SK-N-SH (cell line): ENCODE measurements around the gene KRT71. TPM values are rescaled to one million over a fixed set of nuclear protein-coding genes. Genes with fewer than 3 reads are reported as not detected.
A peak's percentile ranks its signal among the peaks of the same experiment; 100 is the strongest.

Experiments used
- CTCF ChIA-PET: fragments of 300-600, 350-600 bp; formaldehyde crosslinking; extraction: SDS; loops from one replicate; lab custom pipeline; 2021; lab: Yijun Ruan, JAX
- POLR2A ChIA-PET: fragments of 350-600 bp; sonication (Branson Sonifier 250); formaldehyde crosslinking; extraction: SDS; loops from one replicate; lab custom pipeline; 2020; ENCODE audit warnings: antibody characterized with exemption, inconsistent platforms; lab: Yijun Ruan, JAX
- DNase-seq: peaks from one replicate; pipeline ENCODE4 v3.0.0; 2012
- H2AFZ ChIP-seq: fragments of 200-600 bp; sonication (generic); 2 replicates; pipeline ENCODE4 v1.8.1; 2016; ENCODE audit warnings: antibody characterized with exemption, mild to moderate bottlenecking, low read depth
- H3F3A ChIP-seq: fragments of 200-600 bp; sonication (generic); replicated peaks from 2 replicates; pipeline ENCODE3; 2016; ENCODE audit warnings: antibody characterized with exemption, mild to moderate bottlenecking; ENCODE audit not compliant: insufficient read depth
- H3K27ac ChIP-seq, 2 experiments: fragments of 200-500 bp in 1 of 2; fragments of 200-600 bp in 1 of 2; sonication (Bioruptor generic) in 1 of 2; sonication (generic), shearing (Covaris generic) in 1 of 2; 2 replicates each; pipeline versions ENCODE4 v1.5.1 to v1.6.1; 2014 to 2016; ENCODE audit warnings: low read depth in 2 of 2, inconsistent platforms in 1 of 2, low read length in 1 of 2, mild to moderate bottlenecking in 1 of 2, mixed read lengths in 1 of 2
- H3K27me3 ChIP-seq: fragments of 200-600 bp; sonication (generic), shearing (Covaris generic); 2 replicates; pipeline ENCODE4 v1.6.1; 2016; ENCODE audit warnings: mixed run types; ENCODE audit not compliant: insufficient read depth
- H3K36me3 ChIP-seq, 2 experiments: fragments of 200-500 bp in 1 of 2; fragments of 200-600 bp in 1 of 2; sonication (Bioruptor generic) in 1 of 2; sonication (generic) in 1 of 2; replicated peaks in 1 of 2; 2 replicates each; pipeline versions ENCODE3 to v1.5.1; 2014 to 2016; ENCODE audit warnings: low read length in 1 of 2, mild to moderate bottlenecking in 1 of 2; ENCODE audit not compliant: insufficient read depth in 2 of 2, control insufficient read depth in 1 of 2
- H3K4me1 ChIP-seq, 2 experiments: fragments of 200-500 bp in 1 of 2; fragments of 200-600 bp in 1 of 2; sonication (Bioruptor generic) in 1 of 2; sonication (generic), shearing (Covaris generic) in 1 of 2; 2 replicates each; pipeline versions ENCODE4 v1.5.1 to v1.6.1; 2014 to 2016; ENCODE audit warnings: low read depth in 1 of 2, low read length in 1 of 2, mixed run types in 1 of 2; ENCODE audit not compliant: insufficient read depth in 2 of 2, control insufficient read depth in 1 of 2
- H3K4me2 ChIP-seq: fragments of 200-600 bp; sonication (generic), shearing (Covaris generic); 2 replicates; pipeline ENCODE4 v1.6.1; 2017; ENCODE audit warnings: mixed run types
- H3K4me3 ChIP-seq, 2 experiments: fragments of 200-500 bp in 1 of 2; fragments of 200-600 bp in 1 of 2; sonication (Bioruptor generic) in 1 of 2; sonication (generic), shearing (Covaris generic) in 1 of 2; 2 replicates each; pipeline versions ENCODE4 v1.5.1 to v1.8.1; 2014 to 2016; ENCODE audit warnings: low read depth in 2 of 2, inconsistent platforms in 1 of 2, low read length in 1 of 2, mild to moderate bottlenecking in 1 of 2, mixed read lengths in 1 of 2, moderate library complexity in 1 of 2
- H3K79me2 ChIP-seq: fragments of 200-600 bp; sonication (generic); 2 replicates; pipeline ENCODE4 v1.8.1; 2017; ENCODE audit warnings: mild to moderate bottlenecking; ENCODE audit not compliant: insufficient read depth
- H3K9ac ChIP-seq: fragments of 200-600 bp; sonication (generic); 2 replicates; pipeline ENCODE4 v1.6.1; 2017; ENCODE audit warnings: mixed run types
- H3K9me2 ChIP-seq: fragments of 200-600 bp; sonication (generic); 2 replicates; pipeline ENCODE4 v1.6.1; 2017; ENCODE audit warnings: mixed run types
- H3K9me3 ChIP-seq: fragments of 200-600 bp; sonication (generic); 2 replicates; pipeline ENCODE4 v1.6.1; 2017; ENCODE audit warnings: mixed run types, mild to moderate bottlenecking, moderate library complexity
- H4K20me1 ChIP-seq: fragments of 200-600 bp; sonication (generic); 2 replicates; pipeline ENCODE4 v1.6.1; 2017; ENCODE audit warnings: mild to moderate bottlenecking, mixed run types; ENCODE audit not compliant: insufficient read depth
- ELF1 ChIP-seq: IDR thresholded peaks from 2 replicates; pipeline ENCODE4 v1.4.0; 2012
- FOXM1 ChIP-seq: IDR thresholded peaks from 2 replicates; pipeline ENCODE4 v1.4.0; 2012; ENCODE audit warnings: low read depth, mild to moderate bottlenecking
- NRF1 ChIP-seq: IDR thresholded peaks from 2 replicates; pipeline ENCODE4 v1.6.1; 2012; ENCODE audit warnings: low read depth, mild to moderate bottlenecking, low read length
- POLR2AphosphoS5 ChIP-seq: IDR thresholded peaks from 2 replicates; pipeline ENCODE4 v1.6.1; 2012; ENCODE audit warnings: low read depth, low read length
- RAD21 ChIP-seq: IDR thresholded peaks from 2 replicates; pipeline ENCODE4 v1.6.1; 2012; ENCODE audit warnings: mild to moderate bottlenecking, low read length
- RFX5 ChIP-seq: IDR thresholded peaks from 2 replicates; pipeline ENCODE4 v1.6.1; 2012; ENCODE audit warnings: mild to moderate bottlenecking, improper control_type of control experiment, low read length
- RXRA ChIP-seq: IDR thresholded peaks from 2 replicates; pipeline ENCODE4 v1.4.0; 2012; ENCODE audit warnings: low read depth, mild to moderate bottlenecking, borderline replicate concordance
- TAF1 ChIP-seq: IDR thresholded peaks from 2 replicates; pipeline ENCODE4 v1.6.1; 2012; ENCODE audit warnings: low read depth, mild to moderate bottlenecking, low read length, moderate library complexity, borderline replicate concordance
- TCF12 ChIP-seq: IDR thresholded peaks from 2 replicates; pipeline ENCODE4 v1.4.0; 2012
- TEAD4 ChIP-seq: IDR thresholded peaks from 2 replicates; pipeline ENCODE4 v1.4.0; 2012; ENCODE audit warnings: mild to moderate bottlenecking, borderline replicate concordance; ENCODE audit not compliant: insufficient read depth
- YY1 ChIP-seq: IDR thresholded peaks from 2 replicates; pipeline ENCODE4 v1.4.0; 2012; ENCODE audit warnings: low read depth, mild to moderate bottlenecking
- WGBS: methylation state at CpG from one replicate; pipeline ENCODE4 v1.1.6; 2017; ENCODE audit warnings: low lambda C conversion rate; 5-methylcytosine and 5-hydroxymethylcytosine counted together
- polyA plus RNA-seq, 3 experiments: library from polyadenylated mRNA; depleted of rRNA; stranded (reverse); fragments of >200 nt; gene quantifications; 2 replicates each; pipeline ENCODE4 v1.2.3, GENCODE V29; 2012
- TF ChIP-seq, protein P1 (sequence below): IDR thresholded peaks from 2 replicates; pipeline ENCODE4 v1.4.0; 2012; ENCODE audit warnings: low read depth
- TF ChIP-seq, protein P2 (sequence below): IDR thresholded peaks from 2 replicates; pipeline ENCODE4 v1.4.0; 2012; ENCODE audit warnings: low read depth, borderline replicate concordance

KRT71 gene
- polyA plus RNA-seq, 1 of the 3 experiments (the other 2 are of a cell fraction) = not detected

GRCh38 chr12:52537101-52537500 lies 15.8 kb downstream of the KRT71 start:
- Histone ChIP-seq H3K9ac (no peak overlapping the region), H3K27me3 (peaks cover 12% of the 10 kb centered on the region; the same call in 1 of the 2 replicates), H3K79me2 (no peaks in the 10 kb centered on the region), H2AFZ (no peak overlapping the region), H4K20me1 (no peaks in the 10 kb centered on the region), H3F3A (no peaks in the 10 kb centered on the region), H3K4me1 (no peaks in the 10 kb centered on the region), H3K27ac (no peak overlapping the region), H3K4me3 (no peak overlapping the region), H3K4me2 (no peak overlapping the region), H3K36me3 (no peaks in the 10 kb centered on the region), H3K9me3 (no peaks in the 10 kb centered on the region), H3K9me2 (no peaks in the 10 kb centered on the region)
- ChIA-PET CTCF (interaction anchor here (1.3 kb wide), 1 partner anchor 343 kb away, joined by 3 read pairs; no protein-coding TSS in a partner anchor), POLR2A (no interaction called here)
- WGBS = 33% methylated on average over 3 of the region's 3 CpGs
- TF ChIP-seq NRF1 (no peak), TAF1 (no peak)
- DNase-seq = no peak

GRCh38 chr12:52535574-52535973 lies 17.4 kb downstream of the KRT71 start:
- H3K9me2 ChIP-seq = no peaks in the 10 kb centered on the region
- DNase-seq = no peak
- no peaks in the 10 kb centered on the region for H3K9me3 ChIP-seq
- H3K79me2 ChIP-seq = no peaks in the 10 kb centered on the region
- H4K20me1 ChIP-seq = no peaks in the 10 kb centered on the region
- H3K9ac ChIP-seq = no peak overlapping the region
- CTCF ChIA-PET = no interaction called here
- no peaks in the 10 kb centered on the region for H3F3A ChIP-seq
- TF ChIP-seq, protein P1, sequence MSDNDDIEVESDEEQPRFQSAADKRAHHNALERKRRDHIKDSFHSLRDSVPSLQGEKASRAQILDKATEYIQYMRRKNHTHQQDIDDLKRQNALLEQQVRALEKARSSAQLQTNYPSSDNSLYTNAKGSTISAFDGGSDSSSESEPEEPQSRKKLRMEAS = no peak
- no peak for TF ChIP-seq RAD21
- no peak for TF ChIP-seq FOXM1
- no peak for TF ChIP-seq RFX5
- TF ChIP-seq ELF1 = no peak
- no peak for TF ChIP-seq TCF12
- TF ChIP-seq NRF1 = no peak
- no peak for TF ChIP-seq POLR2AphosphoS5
- no peak for TF ChIP-seq YY1
- no peak for TF ChIP-seq TEAD4
- H3K27ac ChIP-seq = no peak overlapping the region
- no peaks in the 10 kb centered on the region for H3K4me1 ChIP-seq
- H3K27me3 ChIP-seq = peaks cover 19% of the 10 kb centered on the region; the same call in 1 of the 2 replicates
- H3K4me2 ChIP-seq = no peak overlapping the region
- H3K36me3 ChIP-seq = no peaks in the 10 kb centered on the region
- 0% methylated on average over 1 of the region's 1 CpG for WGBS
- no peak overlapping the region for H2AFZ ChIP-seq
- POLR2A ChIA-PET = no interaction called here
- H3K4me3 ChIP-seq = no peak overlapping the region

DNA sequence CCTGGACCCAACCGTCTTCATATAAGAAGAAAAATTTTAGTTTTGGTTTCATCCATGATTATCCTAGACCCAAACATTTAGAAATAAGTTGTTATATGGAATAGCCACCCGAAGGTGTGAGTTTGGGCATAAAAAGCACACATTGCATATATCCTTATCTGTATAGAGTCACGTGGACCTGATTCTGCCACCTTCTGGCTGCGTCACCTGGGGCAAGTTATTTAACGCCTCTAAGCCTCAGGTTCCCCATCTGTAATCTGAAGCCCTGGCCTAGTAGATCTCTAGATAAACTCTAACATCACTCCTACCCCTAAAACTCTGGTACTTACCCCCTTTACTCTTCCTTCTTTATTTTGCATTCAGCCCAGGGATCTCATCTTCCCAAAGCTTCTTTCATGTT lies 18.5 kb downstream of the KRT71 start:
- H4K20me1 ChIP-seq = no peaks in the 10 kb centered on the region
- no peaks in the 10 kb centered on the region for H3K79me2 ChIP-seq
- TF ChIP-seq, protein P2, sequence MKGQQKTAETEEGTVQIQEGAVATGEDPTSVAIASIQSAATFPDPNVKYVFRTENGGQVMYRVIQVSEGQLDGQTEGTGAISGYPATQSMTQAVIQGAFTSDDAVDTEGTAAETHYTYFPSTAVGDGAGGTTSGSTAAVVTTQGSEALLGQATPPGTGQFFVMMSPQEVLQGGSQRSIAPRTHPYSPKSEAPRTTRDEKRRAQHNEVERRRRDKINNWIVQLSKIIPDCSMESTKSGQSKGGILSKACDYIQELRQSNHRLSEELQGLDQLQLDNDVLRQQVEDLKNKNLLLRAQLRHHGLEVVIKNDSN = peak; percentile 27; the same call in 1 of the 2 replicates
- no peak for TF ChIP-seq RXRA
- no peak overlapping the region for H3K4me3 ChIP-seq
- H2AFZ ChIP-seq = no peak overlapping the region
- no peak overlapping the region for H3K27ac ChIP-seq
- no peaks in the 10 kb centered on the region for H3K9me2 ChIP-seq
- 41% methylated on average over 5 of the region's 5 CpGs for WGBS
- H3K9me3 ChIP-seq = no peaks in the 10 kb centered on the region
- H3K27me3 ChIP-seq = peaks cover 28% of the 10 kb centered on the region; the same call in 1 of the 2 replicates
- H3K9ac ChIP-seq = no peak overlapping the region
- no peak for DNase-seq
- H3K4me1 ChIP-seq = no peaks in the 10 kb centered on the region
- H3K4me2 ChIP-seq = no peak overlapping the region
- ChIA-PET POLR2A (no interaction called here), CTCF (no interaction called here)
- no peaks in the 10 kb centered on the region for H3K36me3 ChIP-seq
- no peaks in the 10 kb centered on the region for H3F3A ChIP-seq
